ENCODE measurements around the gene PRCC. TPM values are rescaled to one million over a fixed set of nuclear protein-coding genes. Genes with fewer than 3 reads are reported as not detected.

PRCC gene
- total RNA-seq, 1 donor from 2014 or later, result 75.5 TPM

DNA sequence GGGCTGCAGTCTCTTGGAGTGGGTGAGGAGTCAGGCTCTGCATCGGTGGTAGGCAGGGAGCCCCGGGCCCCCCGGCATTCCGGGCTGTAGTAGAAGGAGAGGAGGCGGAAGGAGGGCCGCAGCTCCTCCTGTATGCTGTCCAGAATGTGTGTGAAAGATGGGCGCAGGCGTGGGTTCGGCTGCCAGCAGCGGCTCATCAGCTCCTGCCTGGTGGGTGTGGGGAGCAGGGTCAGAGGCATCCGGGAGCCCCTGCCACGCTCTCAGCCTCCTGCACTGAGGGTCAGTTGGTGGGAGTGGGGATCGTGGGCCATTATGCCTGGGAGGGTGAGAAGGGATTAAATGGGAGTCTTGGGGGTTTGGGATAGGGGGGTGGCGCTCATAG lies 73.6 kb downstream of the PRCC start:
- peaks cover 7% of the 10 kb centered on the region for H3K36me3 Mint-ChIP-seq (ENCODE audit: low read depth, unreplicated experiment)

DNA sequence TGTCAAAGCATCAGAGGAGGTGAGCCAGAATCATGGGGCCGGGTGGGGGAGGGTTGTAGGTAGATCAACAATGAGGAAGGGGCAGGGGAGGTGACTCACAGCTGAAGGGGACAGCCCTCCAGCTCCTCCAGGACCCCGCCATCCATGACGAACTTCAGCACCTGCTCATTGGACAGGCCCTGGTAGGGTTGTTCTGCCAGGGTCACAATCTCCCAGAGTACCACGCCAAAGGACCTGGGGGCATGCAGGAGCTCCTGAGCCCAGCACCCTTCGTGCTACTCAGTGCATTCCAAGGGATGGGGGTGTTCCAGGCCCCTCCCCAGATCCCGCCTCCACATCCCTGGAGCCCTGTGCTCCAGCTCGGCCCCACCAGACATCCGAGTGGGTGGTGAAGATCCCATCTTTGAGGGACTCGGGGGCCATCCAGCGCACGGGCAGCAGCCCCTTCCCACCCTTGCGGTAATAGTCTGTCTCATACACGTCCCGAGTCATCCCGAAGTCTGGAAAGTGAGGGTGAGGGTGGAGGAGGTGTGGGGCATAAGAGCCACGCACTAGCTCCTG lies 74.0 kb downstream of the PRCC start:
- no peaks in the 10 kb centered on the region for H3K79me2 ChIP-seq (ENCODE audit: insufficient read depth, low read length)
- no peaks in the 10 kb centered on the region for H4K20me1 ChIP-seq (ENCODE audit: insufficient read depth, low read length)
- H3K27me3 ChIP-seq (ENCODE audit: insufficient read depth, low read length), result peaks cover 53% of the 10 kb centered on the region
- Mint-ChIP-seq H3K4me3 (ENCODE audit: unreplicated experiment) (no peak overlapping the region), H3K36me3 (ENCODE audit: low read depth, unreplicated experiment) (peaks cover 7% of the 10 kb centered on the region), H3K4me1 (ENCODE audit: low read depth, unreplicated experiment) (no peaks in the 10 kb centered on the region), H3K9me3 (ENCODE audit: unreplicated experiment) (peaks cover 20% of the 10 kb centered on the region), H3K27ac (ENCODE audit: unreplicated experiment) (no peak overlapping the region), H3K27me3 (ENCODE audit: low read depth, unreplicated experiment) (peaks cover 92% of the 10 kb centered on the region)
- FAIRE-seq (no peak), DNase-seq (ENCODE audit: low read depth) (no peak)
- H3K9me3 ChIP-seq (ENCODE audit: insufficient read depth, low read depth, low read length), result no peaks in the 10 kb centered on the region
- TF ChIP-seq, protein P1, sequence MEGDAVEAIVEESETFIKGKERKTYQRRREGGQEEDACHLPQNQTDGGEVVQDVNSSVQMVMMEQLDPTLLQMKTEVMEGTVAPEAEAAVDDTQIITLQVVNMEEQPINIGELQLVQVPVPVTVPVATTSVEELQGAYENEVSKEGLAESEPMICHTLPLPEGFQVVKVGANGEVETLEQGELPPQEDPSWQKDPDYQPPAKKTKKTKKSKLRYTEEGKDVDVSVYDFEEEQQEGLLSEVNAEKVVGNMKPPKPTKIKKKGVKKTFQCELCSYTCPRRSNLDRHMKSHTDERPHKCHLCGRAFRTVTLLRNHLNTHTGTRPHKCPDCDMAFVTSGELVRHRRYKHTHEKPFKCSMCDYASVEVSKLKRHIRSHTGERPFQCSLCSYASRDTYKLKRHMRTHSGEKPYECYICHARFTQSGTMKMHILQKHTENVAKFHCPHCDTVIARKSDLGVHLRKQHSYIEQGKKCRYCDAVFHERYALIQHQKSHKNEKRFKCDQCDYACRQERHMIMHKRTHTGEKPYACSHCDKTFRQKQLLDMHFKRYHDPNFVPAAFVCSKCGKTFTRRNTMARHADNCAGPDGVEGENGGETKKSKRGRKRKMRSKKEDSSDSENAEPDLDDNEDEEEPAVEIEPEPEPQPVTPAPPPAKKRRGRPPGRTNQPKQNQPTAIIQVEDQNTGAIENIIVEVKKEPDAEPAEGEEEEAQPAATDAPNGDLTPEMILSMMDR (IDR thresholded peaks at IDR 0.05; ENCODE audit: insufficient read depth, low read depth, low read length), result no peak
- TF ChIP-seq EZH2 (IDR thresholded peaks at IDR 0.05; ENCODE audit: insufficient read depth, low read length), result no peak
- no peaks in the 10 kb centered on the region for H3K4me1 ChIP-seq (ENCODE audit: insufficient read depth, low read length)
- H3K4me3 ChIP-seq (ENCODE audit: insufficient read depth, low read depth, low read length), result no peak overlapping the region
- no peak overlapping the region for H3K4me2 ChIP-seq (ENCODE audit: low read length)
- no peaks in the 10 kb centered on the region for H3K36me3 ChIP-seq (ENCODE audit: insufficient read depth, low read length)
- no peak overlapping the region for H2AFZ ChIP-seq (ENCODE audit: low read depth, low read length)
- no peak overlapping the region for H3K9ac ChIP-seq (ENCODE audit: low read length)
- H3K27ac ChIP-seq (ENCODE audit: low read depth, low read length), result no peak overlapping the region

More for the DNA sequence above, 73.6 kb downstream of the PRCC start:
- Histone ChIP-seq H3K9me3 (ENCODE audit: insufficient read depth, low read depth, low read length) (no peaks in the 10 kb centered on the region), H3K27ac (ENCODE audit: low read depth, low read length) (no peak overlapping the region), H3K79me2 (ENCODE audit: insufficient read depth, low read length) (no peaks in the 10 kb centered on the region), H3K4me2 (ENCODE audit: low read length) (no peak overlapping the region), H3K9ac (ENCODE audit: low read length) (no peak overlapping the region), H3K4me3 (ENCODE audit: insufficient read depth, low read depth, low read length) (no peak overlapping the region), H3K27me3 (ENCODE audit: insufficient read depth, low read length) (peaks cover 53% of the 10 kb centered on the region), H3K4me1 (ENCODE audit: insufficient read depth, low read length) (no peaks in the 10 kb centered on the region), H3K36me3 (ENCODE audit: insufficient read depth, low read length) (no peaks in the 10 kb centered on the region), H4K20me1 (ENCODE audit: insufficient read depth, low read length) (no peaks in the 10 kb centered on the region), H2AFZ (ENCODE audit: low read depth, low read length) (no peak overlapping the region)
- TF ChIP-seq EZH2 (IDR thresholded peaks at IDR 0.05; ENCODE audit: insufficient read depth, low read length), result no peak
- TF ChIP-seq, protein P1 (IDR thresholded peaks at IDR 0.05; ENCODE audit: insufficient read depth, low read depth, low read length), result no peak
- Mint-ChIP-seq H3K4me1 (ENCODE audit: low read depth, unreplicated experiment) (no peaks in the 10 kb centered on the region), H3K9me3 (ENCODE audit: unreplicated experiment) (peaks cover 18% of the 10 kb centered on the region), H3K27me3 (ENCODE audit: low read depth, unreplicated experiment) (peaks cover 92% of the 10 kb centered on the region), H3K27ac (ENCODE audit: unreplicated experiment) (no peak overlapping the region), H3K4me3 (ENCODE audit: unreplicated experiment) (no peak overlapping the region)
- no peak for FAIRE-seq
- DNase-seq (ENCODE audit: low read depth), result no peak

DNA sequence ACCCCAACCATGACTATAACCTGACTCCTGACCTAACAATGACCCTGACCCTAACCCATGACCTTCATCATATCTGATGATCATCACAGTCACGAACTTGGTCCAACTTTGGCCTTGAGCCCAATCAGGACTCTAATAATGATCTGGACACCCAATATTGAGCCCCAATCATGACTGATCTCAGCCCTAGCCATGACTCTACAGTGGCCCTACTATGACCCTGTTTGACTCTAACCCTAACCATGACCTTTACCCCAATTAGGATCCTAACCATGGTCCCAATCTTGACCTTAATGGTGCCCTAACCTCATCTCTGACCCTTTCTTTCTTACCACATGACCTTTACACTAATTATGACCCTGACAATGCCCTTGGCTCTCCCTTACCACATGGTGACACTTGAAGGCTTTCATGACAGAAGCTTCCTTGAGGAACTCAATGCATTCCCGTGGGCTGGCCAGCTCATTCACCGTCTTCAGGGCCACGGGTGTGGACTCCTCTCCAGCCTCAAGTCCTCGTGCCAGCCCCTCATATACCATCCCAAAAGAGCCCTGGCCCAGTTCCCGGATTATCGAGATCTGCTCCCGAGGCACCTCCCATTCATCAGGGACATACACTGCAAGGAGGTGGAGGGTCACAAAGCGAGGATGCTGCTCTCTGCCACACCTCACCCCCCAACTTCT lies 75.4 kb downstream of the PRCC start:
- FAIRE-seq (no peak), DNase-seq (ENCODE audit: low read depth) (no peak)
- peaks cover 59% of the 10 kb centered on the region for H3K27me3 ChIP-seq (ENCODE audit: insufficient read depth, low read length)
- no peaks in the 10 kb centered on the region for H3K36me3 ChIP-seq (ENCODE audit: insufficient read depth, low read length)
- H3K4me1 ChIP-seq (ENCODE audit: insufficient read depth, low read length), result no peaks in the 10 kb centered on the region
- H4K20me1 ChIP-seq (ENCODE audit: insufficient read depth, low read length), result no peaks in the 10 kb centered on the region
- no peak overlapping the region for H3K4me2 ChIP-seq (ENCODE audit: low read length)
- Mint-ChIP-seq H3K27ac (ENCODE audit: unreplicated experiment) (no peak overlapping the region), H3K9me3 (ENCODE audit: unreplicated experiment) (peaks cover 20% of the 10 kb centered on the region), H3K4me3 (ENCODE audit: unreplicated experiment) (no peak overlapping the region), H3K27me3 (ENCODE audit: low read depth, unreplicated experiment) (peaks cover 92% of the 10 kb centered on the region), H3K4me1 (ENCODE audit: low read depth, unreplicated experiment) (no peaks in the 10 kb centered on the region), H3K36me3 (ENCODE audit: low read depth, unreplicated experiment) (peaks cover 4% of the 10 kb centered on the region)
- no peak overlapping the region for H2AFZ ChIP-seq (ENCODE audit: low read depth, low read length)
- no peaks in the 10 kb centered on the region for H3K9me3 ChIP-seq (ENCODE audit: insufficient read depth, low read depth, low read length)
- TF ChIP-seq EZH2 (IDR thresholded peaks at IDR 0.05; ENCODE audit: insufficient read depth, low read length), result no peak
- TF ChIP-seq, protein P1 (IDR thresholded peaks at IDR 0.05; ENCODE audit: insufficient read depth, low read depth, low read length), result no peak
- no peaks in the 10 kb centered on the region for H3K79me2 ChIP-seq (ENCODE audit: insufficient read depth, low read length)
- H3K4me3 ChIP-seq (ENCODE audit: insufficient read depth, low read depth, low read length), result no peak overlapping the region
- no peak overlapping the region for H3K9ac ChIP-seq (ENCODE audit: low read length)
- no peak overlapping the region for H3K27ac ChIP-seq (ENCODE audit: low read depth, low read length)
